Kidney epithelial cell (primary cell): ENCODE measurements around the gene TSPAN15. TPM values are rescaled to one million over a fixed set of nuclear protein-coding genes. Genes with fewer than 3 reads are reported as not detected.

ENCODE experiments used
- DNase-seq: peaks from one replicate; pipeline ENCODE4 v3.0.0-alpha.2; 2010; ENCODE audit warnings: low read depth
- H3K27me3 ChIP-seq: 2 replicates; pipeline ENCODE4 v1.6.0; 2011; ENCODE audit warnings: low read length; ENCODE audit not compliant: control insufficient read depth, insufficient read depth
- H3K36me3 ChIP-seq: 2 replicates; pipeline ENCODE4 v1.5.1; 2011; ENCODE audit warnings: low read length; ENCODE audit not compliant: control insufficient read depth, insufficient read depth
- H3K4me3 ChIP-seq: 2 replicates; pipeline ENCODE4 v1.5.1; 2011; ENCODE audit warnings: low read depth, mild to moderate bottlenecking, control low read depth, low read length
- CTCF ChIP-seq: IDR thresholded peaks from 2 replicates; pipeline ENCODE4 v1.5.1; 2011; ENCODE audit warnings: mild to moderate bottlenecking, moderate library complexity, low read length, control low read depth, inconsistent platforms; ENCODE audit not compliant: insufficient read depth, poor library complexity, severe bottlenecking
- total RNA-seq: library from RNA; depleted of rRNA; stranded (reverse); fragments of >200 nt; gene quantifications from 2 replicates; pipeline ENCODE4 v1.2.3, GENCODE V29; 2015

Gene TSPAN15
- total RNA-seq, 1 donor from 2014 or later: 19.4 TPM

DNA sequence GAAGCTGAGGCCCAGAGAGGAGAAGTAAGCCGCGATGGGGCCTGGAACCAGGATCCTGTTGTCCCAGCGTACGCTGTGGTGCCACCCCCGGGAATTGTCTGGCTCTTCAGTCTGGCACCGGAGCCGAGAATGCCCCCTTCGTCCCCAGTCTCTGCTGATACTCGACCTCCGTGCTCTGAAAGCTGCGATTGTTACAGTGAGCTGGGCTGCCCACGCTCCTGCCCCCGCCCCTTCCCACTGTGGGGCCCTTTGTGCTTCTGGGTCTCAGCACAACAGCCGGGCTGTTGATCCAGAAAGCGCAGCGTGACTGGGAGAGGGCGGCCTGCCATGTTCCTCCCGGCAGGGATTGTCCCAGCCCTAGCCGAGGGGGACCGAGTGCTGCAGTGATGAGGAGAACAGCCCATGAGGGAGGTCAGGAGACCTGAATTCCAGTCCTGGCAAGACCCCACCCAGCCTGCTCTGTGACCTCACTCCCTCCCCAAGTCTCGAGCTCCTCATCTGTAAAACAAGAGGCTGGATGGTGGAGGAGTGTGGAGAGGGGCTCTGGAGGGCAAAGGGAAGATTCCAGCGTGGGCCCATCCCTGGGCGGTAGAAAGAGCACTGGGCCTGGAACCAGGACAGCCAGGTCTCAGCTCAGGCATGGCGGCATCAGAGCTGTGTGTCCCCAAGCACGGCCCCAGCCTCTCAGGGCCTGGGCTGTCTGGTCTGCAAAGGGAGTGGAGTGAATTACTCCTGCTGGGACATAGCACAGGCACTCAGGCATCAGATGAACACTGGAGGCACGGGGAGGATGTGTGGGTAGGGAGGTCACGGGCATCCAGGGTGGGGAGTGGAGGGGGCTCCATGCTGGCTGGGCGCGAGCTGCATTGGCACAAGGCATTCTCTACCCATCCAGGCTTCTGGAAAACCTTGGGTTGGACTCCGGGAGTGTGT lies 43.6 kb downstream of the TSPAN15 start:
- no peak for DNase-seq
- H3K27me3 ChIP-seq: no peaks in the 10 kb centered on the region
- H3K36me3 ChIP-seq: no peaks in the 10 kb centered on the region
- H3K4me3 ChIP-seq: no peak overlapping the region
- TF ChIP-seq CTCF: no peak

GRCh38 chr10:69495666-69496065 lies 44.4 kb downstream of the TSPAN15 start:
- Histone ChIP-seq H3K27me3 (no peaks in the 10 kb centered on the region), H3K4me3 (no peak overlapping the region), H3K36me3 (no peaks in the 10 kb centered on the region)
- DNase-seq: no peak
- TF ChIP-seq CTCF: no peak

GRCh38 chr10:69496352-69497230 lies 45.3 kb downstream of the TSPAN15 start:
- TF ChIP-seq CTCF: no peak
- no peaks in the 10 kb centered on the region for H3K27me3 ChIP-seq
- DNase-seq: no peak
- H3K4me3 ChIP-seq: no peak overlapping the region
- no peaks in the 10 kb centered on the region for H3K36me3 ChIP-seq

GRCh38 chr10:69497231-69497561 lies 45.9 kb downstream of the TSPAN15 start:
- TF ChIP-seq CTCF: no peak

GRCh38 chr10:69497611-69498390 lies 46.5 kb downstream of the TSPAN15 start:
- no peak for DNase-seq
- H3K36me3 ChIP-seq: no peaks in the 10 kb centered on the region
- TF ChIP-seq CTCF: no peak
- no peak overlapping the region for H3K4me3 ChIP-seq
- H3K27me3 ChIP-seq: no peaks in the 10 kb centered on the region

More at GRCh38 chr10:69497231-69497561, 45.9 kb downstream of the TSPAN15 start:
- H3K4me3 ChIP-seq: no peak overlapping the region
- no peaks in the 10 kb centered on the region for H3K36me3 ChIP-seq
- DNase-seq: no peak
- no peaks in the 10 kb centered on the region for H3K27me3 ChIP-seq
